ENCODE measurements around the gene MLNR. TPM values are rescaled to one million over a fixed set of nuclear protein-coding genes. Genes with fewer than 3 reads are reported as not detected.

The MLNR gene
- total RNA-seq, 4 donors from 2014 or later: not detected

DNA sequence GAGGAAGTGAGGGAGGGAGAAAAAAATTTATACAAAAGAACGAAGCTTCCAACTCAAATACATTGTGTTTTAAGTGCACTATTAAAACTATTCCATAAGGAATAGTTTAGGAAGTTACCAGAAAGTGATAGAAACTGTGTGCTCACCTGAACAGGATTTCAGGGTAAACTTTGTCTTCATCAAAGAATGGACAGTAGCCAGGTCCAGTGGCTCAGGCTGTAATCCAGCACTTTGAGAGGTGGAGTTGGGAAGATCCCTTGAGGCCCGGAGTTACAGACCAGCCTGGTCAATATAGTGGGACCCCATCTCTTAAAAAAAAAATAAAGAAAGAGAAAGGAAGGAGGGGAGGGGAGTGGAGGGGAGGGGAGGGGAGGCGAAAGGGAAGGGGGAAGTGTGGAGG lies 14.6 kb downstream of the MLNR start:
- DNase-seq: no peak
- H3K4me1 ChIP-seq: no peaks in the 10 kb centered on the region
- no peaks in the 10 kb centered on the region for H3K9me3 ChIP-seq
- H3K27me3 ChIP-seq: no peaks in the 10 kb centered on the region
- H3K27ac ChIP-seq: no peak overlapping the region
- H3K4me3 ChIP-seq: no peak overlapping the region
- TF ChIP-seq, protein P1, sequence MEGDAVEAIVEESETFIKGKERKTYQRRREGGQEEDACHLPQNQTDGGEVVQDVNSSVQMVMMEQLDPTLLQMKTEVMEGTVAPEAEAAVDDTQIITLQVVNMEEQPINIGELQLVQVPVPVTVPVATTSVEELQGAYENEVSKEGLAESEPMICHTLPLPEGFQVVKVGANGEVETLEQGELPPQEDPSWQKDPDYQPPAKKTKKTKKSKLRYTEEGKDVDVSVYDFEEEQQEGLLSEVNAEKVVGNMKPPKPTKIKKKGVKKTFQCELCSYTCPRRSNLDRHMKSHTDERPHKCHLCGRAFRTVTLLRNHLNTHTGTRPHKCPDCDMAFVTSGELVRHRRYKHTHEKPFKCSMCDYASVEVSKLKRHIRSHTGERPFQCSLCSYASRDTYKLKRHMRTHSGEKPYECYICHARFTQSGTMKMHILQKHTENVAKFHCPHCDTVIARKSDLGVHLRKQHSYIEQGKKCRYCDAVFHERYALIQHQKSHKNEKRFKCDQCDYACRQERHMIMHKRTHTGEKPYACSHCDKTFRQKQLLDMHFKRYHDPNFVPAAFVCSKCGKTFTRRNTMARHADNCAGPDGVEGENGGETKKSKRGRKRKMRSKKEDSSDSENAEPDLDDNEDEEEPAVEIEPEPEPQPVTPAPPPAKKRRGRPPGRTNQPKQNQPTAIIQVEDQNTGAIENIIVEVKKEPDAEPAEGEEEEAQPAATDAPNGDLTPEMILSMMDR (IDR thresholded peaks at IDR 0.05): no peak
- TF ChIP-seq POLR2A (IDR thresholded peaks at IDR 0.05): no peak
- H3K36me3 ChIP-seq: no peaks in the 10 kb centered on the region

DNA sequence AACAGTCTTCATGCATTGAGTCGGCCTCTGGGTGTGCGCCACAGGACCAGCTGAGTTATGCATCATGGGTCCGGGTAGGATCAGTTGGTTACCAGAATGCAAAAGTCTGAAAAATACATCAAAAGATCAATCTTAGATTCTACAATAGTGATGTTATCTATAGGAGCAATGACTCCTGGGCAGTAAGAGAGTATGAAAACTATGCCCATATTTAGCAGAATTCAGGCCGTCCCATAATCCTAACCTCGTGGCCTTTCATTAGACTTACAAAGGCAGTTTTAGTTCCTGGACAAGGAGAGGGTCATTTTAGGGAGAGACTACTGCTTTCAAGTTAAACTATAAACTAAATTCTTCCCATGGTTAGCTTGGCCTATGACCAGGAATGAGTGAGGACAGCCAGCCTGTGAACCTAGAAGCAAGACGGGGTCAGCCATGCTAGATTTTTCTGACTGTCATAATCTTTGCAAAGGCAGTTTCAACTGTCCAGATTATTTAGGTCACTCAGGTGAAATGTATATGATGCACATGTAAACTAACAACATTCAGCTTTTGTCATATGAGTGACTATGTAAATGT lies 15.8 kb downstream of the MLNR start:
- Histone ChIP-seq H3K9me3 (no peaks in the 10 kb centered on the region), H3K36me3 (no peaks in the 10 kb centered on the region), H3K27me3 (no peaks in the 10 kb centered on the region), H3K4me1 (no peaks in the 10 kb centered on the region), H3K27ac (no peak overlapping the region), H3K4me3 (no peak overlapping the region)
- TF ChIP-seq POLR2A (IDR thresholded peaks at IDR 0.05): no peak
- TF ChIP-seq, protein P1 (IDR thresholded peaks at IDR 0.05): no peak
- no peak for DNase-seq

DNA sequence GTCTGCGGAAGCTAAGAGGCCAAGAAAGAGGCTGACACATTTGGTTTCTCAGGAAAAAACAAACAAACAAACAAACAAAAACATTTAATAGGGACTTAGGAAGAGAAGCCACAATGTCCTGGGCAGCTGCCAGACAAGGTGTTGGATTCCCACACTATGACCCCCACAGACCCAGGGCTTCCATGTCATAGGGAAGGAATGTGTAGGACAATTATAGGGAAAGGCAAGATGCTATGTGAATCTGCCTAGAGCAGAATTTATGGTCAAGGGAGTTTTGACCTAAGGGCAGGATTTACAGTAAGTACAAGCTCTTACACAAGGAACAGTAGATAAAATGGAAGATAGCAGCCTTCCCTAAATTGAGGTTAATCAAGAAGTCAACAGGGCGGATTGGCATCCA lies 18.5 kb downstream of the MLNR start:
- Histone ChIP-seq H3K4me1 (no peaks in the 10 kb centered on the region), H3K27me3 (no peaks in the 10 kb centered on the region), H3K27ac (no peak overlapping the region), H3K4me3 (no peak overlapping the region), H3K36me3 (no peaks in the 10 kb centered on the region), H3K9me3 (no peaks in the 10 kb centered on the region)
- no peak for DNase-seq
- no peak for TF ChIP-seq POLR2A (IDR thresholded peaks at IDR 0.05)
- TF ChIP-seq, protein P1 (IDR thresholded peaks at IDR 0.05): no peak

DNA sequence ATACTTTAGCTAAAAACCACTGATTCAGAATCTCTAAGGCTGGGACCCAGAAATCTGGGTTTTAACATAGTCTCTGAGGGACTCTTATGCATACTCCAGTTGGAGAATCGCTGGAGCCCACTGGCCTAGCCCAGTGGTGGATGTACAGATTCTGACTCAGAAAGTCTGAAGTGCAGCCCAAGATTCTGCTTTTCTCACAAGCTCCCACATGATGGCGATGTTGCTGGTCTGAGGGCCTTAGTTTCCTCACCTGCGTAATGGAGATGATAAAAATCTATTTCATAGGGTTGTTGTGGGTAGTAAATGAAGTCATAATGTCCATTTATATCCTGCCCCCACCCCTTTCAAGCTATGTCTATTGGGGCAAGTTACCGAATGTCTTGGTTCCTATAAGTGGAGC lies 19.9 kb downstream of the MLNR start:
- Histone ChIP-seq H3K36me3 (no peaks in the 10 kb centered on the region), H3K4me3 (no peak overlapping the region), H3K27ac (no peak overlapping the region), H3K4me1 (no peaks in the 10 kb centered on the region), H3K27me3 (no peaks in the 10 kb centered on the region), H3K9me3 (no peaks in the 10 kb centered on the region)
- DNase-seq: peak in 1 of 3 donors; percentile 62
- TF ChIP-seq, protein P1 (IDR thresholded peaks at IDR 0.05): peak in 4 of 6 experiments; percentile 45 to 63 (median 59)
- TF ChIP-seq POLR2A (IDR thresholded peaks at IDR 0.05): no peak

DNA sequence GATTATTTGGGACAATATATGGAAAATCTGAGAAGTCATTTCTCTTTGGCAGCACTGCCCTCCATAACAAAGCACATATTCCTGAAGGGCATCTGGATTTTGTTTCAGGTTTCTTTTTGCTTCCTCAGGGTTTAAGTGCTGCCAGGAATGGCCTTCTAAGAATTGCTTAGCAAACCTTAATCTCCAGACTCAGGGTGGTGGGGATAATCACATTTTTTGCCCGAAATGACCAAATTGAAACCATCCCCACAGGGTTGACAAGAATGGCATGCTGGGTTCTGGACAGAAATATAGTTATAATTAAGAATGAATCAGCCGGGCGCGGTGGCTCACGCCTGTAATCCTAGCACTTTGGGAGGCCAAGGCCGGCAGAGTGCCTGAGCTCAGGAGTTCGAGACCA lies 21.2 kb downstream of the MLNR start:
- Histone ChIP-seq H3K4me1 (no peaks in the 10 kb centered on the region), H3K4me3 (no peak overlapping the region), H3K36me3 (no peaks in the 10 kb centered on the region), H3K9me3 (no peaks in the 10 kb centered on the region), H3K27ac (no peak overlapping the region), H3K27me3 (no peaks in the 10 kb centered on the region)
- DNase-seq: no peak
- TF ChIP-seq POLR2A (IDR thresholded peaks at IDR 0.05): no peak
- TF ChIP-seq, protein P1 (IDR thresholded peaks at IDR 0.05): no peak

DNA sequence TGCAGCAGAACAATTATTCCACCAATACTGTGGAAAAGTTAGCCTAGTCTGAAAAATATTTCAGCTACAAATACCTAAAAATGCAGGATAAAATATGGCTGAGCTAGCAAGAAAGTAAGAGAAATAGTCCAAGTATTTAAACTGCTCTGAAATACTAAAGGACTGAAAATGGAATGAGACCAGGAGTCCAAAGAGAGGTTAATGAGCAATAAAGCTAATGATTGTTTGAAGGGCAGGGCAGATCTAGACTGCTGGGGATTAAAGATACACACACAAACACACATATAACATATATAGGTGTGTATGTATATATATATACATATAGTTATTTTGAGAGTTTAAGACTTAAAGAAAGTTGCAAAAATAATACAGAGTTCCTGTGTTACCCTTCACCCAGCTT lies 25.0 kb downstream of the MLNR start:
- H3K4me1 ChIP-seq: peaks cover 0 to 15% (median 2%) of the 10 kb centered on the region in 4 donors
- H3K4me3 ChIP-seq: no peak overlapping the region
- no peaks in the 10 kb centered on the region for H3K27me3 ChIP-seq
- H3K27ac ChIP-seq: no peak overlapping the region
- TF ChIP-seq, protein P1 (IDR thresholded peaks at IDR 0.05): no peak
- TF ChIP-seq POLR2A (IDR thresholded peaks at IDR 0.05): no peak
- no peaks in the 10 kb centered on the region for H3K36me3 ChIP-seq
- H3K9me3 ChIP-seq: no peaks in the 10 kb centered on the region
- DNase-seq: no peak

Data from Peyer's patch (tissue), 4 donors.